RWPE2 (cell line): ENCODE measurements around the gene GAS6.

Source experiments
- ATAC-seq: fragments of 200-7000 bp; cut with Tn5 transposase; 3 replicates; pipeline ENCODE4 v1.9.1; 2021; ENCODE audit warnings: low read depth
- DNase-seq: peaks from one replicate; pipeline ENCODE4 v3.0.0-alpha.2; 2020; ENCODE audit warnings: low spot score
- H3K27ac ChIP-seq: fragments of 450-650 bp; 2 replicates; pipeline ENCODE4 v1.5.1; 2017; ENCODE audit warnings: mild to moderate bottlenecking; ENCODE audit not compliant: poor library complexity, severe bottlenecking
- H3K27me3 ChIP-seq: fragments of 250-450 bp; sonication (Bioruptor Pico); 2 replicates; pipeline ENCODE4 v1.5.1; 2021; ENCODE audit warnings: mild to moderate bottlenecking, moderate library complexity; ENCODE audit not compliant: insufficient read depth, poor library complexity, severe bottlenecking
- H3K36me3 ChIP-seq: fragments of 250-450 bp; sonication (Bioruptor Pico); 2 replicates; pipeline ENCODE4 v1.5.1; 2020; ENCODE audit warnings: low read depth, mild to moderate bottlenecking, moderate library complexity
- H3K4me1 ChIP-seq: fragments of 250-450 bp; sonication (Bioruptor Pico); 2 replicates; pipeline ENCODE4 v1.5.1; 2021; ENCODE audit warnings: mild to moderate bottlenecking, moderate library complexity; ENCODE audit not compliant: insufficient read depth, poor library complexity, severe bottlenecking
- H3K4me3 ChIP-seq: fragments of 250-450 bp; sonication (Bioruptor Pico); 2 replicates; pipeline ENCODE4 v1.5.1; 2021; ENCODE audit warnings: mild to moderate bottlenecking, moderate library complexity; ENCODE audit not compliant: severe bottlenecking
- H3K9me3 ChIP-seq: fragments of 250-450 bp; sonication (Bioruptor Pico); 2 replicates; pipeline ENCODE4 v1.5.1; 2021; ENCODE audit warnings: mild to moderate bottlenecking, moderate library complexity; ENCODE audit not compliant: severe bottlenecking
- TF ChIP-seq, protein P1 (sequence below): fragments of 450-650 bp; IDR thresholded peaks from one replicate; pipeline ENCODE4 v1.5.1; 2017; ENCODE audit warnings: mild to moderate bottlenecking, moderate library complexity; ENCODE audit not compliant: poor library complexity, severe bottlenecking

Gene GAS6

GRCh38 chr13:113843864-113844556 is 19.9 kb downstream of the GAS6 start:
- DNase-seq (peak; percentile 49), ATAC-seq (no peak)
- TF ChIP-seq, protein P1, sequence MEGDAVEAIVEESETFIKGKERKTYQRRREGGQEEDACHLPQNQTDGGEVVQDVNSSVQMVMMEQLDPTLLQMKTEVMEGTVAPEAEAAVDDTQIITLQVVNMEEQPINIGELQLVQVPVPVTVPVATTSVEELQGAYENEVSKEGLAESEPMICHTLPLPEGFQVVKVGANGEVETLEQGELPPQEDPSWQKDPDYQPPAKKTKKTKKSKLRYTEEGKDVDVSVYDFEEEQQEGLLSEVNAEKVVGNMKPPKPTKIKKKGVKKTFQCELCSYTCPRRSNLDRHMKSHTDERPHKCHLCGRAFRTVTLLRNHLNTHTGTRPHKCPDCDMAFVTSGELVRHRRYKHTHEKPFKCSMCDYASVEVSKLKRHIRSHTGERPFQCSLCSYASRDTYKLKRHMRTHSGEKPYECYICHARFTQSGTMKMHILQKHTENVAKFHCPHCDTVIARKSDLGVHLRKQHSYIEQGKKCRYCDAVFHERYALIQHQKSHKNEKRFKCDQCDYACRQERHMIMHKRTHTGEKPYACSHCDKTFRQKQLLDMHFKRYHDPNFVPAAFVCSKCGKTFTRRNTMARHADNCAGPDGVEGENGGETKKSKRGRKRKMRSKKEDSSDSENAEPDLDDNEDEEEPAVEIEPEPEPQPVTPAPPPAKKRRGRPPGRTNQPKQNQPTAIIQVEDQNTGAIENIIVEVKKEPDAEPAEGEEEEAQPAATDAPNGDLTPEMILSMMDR, result no peak
- Histone ChIP-seq H3K4me3 (no peak overlapping the region), H3K4me1 (peaks cover 39% of the 10 kb centered on the region), H3K9me3 (no peaks in the 10 kb centered on the region), H3K27me3 (no peaks in the 10 kb centered on the region), H3K36me3 (peaks cover 73% of the 10 kb centered on the region), H3K27ac (peak overlapping the region; percentile 10)

DNA sequence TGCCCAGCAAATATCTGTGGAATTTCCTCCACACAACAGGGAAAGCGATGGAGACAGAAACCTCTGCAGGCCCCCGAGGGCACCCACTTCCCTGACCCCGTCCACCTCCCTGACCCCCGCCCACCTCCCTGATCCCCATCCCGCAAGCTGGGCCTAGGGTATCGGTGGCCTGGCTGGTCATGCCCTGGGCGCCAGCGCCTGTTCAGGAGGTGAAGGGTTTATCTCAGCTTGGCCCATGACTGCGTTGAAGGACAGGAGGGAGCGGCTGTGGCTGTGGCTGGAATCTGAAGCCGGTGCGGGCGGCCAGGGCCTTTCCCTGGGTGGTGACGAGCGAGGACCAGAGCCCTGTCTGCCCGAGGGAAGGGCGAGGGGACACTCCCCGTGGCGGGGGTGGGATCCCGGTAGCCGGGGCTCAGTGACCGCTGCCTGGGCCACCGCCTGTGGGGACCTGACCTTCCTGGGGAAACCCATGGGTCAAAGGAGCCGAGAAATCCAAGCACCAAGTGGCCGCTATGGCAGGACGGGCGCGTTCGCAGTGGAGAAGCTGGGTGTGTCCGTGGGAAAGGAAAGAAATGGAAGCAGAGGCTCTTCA is 20.7 kb downstream of the GAS6 start:
- Histone ChIP-seq H3K27ac (peak overlapping the region; percentile 10), H3K4me1 (peaks cover 32% of the 10 kb centered on the region), H3K9me3 (no peaks in the 10 kb centered on the region), H3K36me3 (peaks cover 69% of the 10 kb centered on the region), H3K27me3 (no peaks in the 10 kb centered on the region), H3K4me3 (no peak overlapping the region)
- peak; percentile 66 for DNase-seq
- TF ChIP-seq, protein P1, result no peak
- ATAC-seq, result no peak

- H3K9me3 ChIP-seq, result no peaks in the 10 kb centered on the region
- peaks cover 27% of the 10 kb centered on the region for H3K4me1 ChIP-seq
- no peak overlapping the region for H3K4me3 ChIP-seq
- peak; percentile 44 for DNase-seq
- no peaks in the 10 kb centered on the region for H3K27me3 ChIP-seq
- H3K27ac ChIP-seq, result peak overlapping the region; percentile 10
- H3K36me3 ChIP-seq, result peaks cover 62% of the 10 kb centered on the region
- ATAC-seq, result no peak
- TF ChIP-seq, protein P1, result no peak
Measured at GRCh38 chr13:113842336-113843062, 21.4 kb downstream of the GAS6 start.

- peak overlapping the region; percentile 98 for H3K27ac ChIP-seq
- no peaks in the 10 kb centered on the region for H3K27me3 ChIP-seq
- H3K4me1 ChIP-seq, result peaks cover 35% of the 10 kb centered on the region
- no peaks in the 10 kb centered on the region for H3K9me3 ChIP-seq
- ATAC-seq, result no peak
- TF ChIP-seq, protein P1, result no peak
- peaks cover 50% of the 10 kb centered on the region for H3K36me3 ChIP-seq
- DNase-seq, result no peak
- H3K4me3 ChIP-seq, result no peak overlapping the region
Measured at GRCh38 chr13:113841353-113841650, 22.6 kb downstream of the GAS6 start.
